HEK293 (cell line): ENCODE results near the gene CATSPER1.

ENCODE experiments used
- ZFP37 ChIP-seq: fragments of 450-650 bp; formaldehyde crosslinking; IDR thresholded peaks from 2 replicates; pipeline ENCODE4 v1.5.1; 2016; ENCODE audit warnings: missing biosample characterization, missing genetic modification characterization
- ZIC2 ChIP-seq: fragments of 450-650 bp; formaldehyde crosslinking; IDR thresholded peaks from 2 replicates; pipeline ENCODE4 v1.5.1; 2016; ENCODE audit warnings: missing biosample characterization, missing genetic modification characterization
- ZNF2 ChIP-seq: fragments of 450-650 bp; formaldehyde crosslinking; IDR thresholded peaks from 2 replicates; pipeline ENCODE4 v1.5.1; 2016; ENCODE audit warnings: missing biosample characterization, missing genetic modification characterization
- ZNF239 ChIP-seq: fragments of 450-650 bp; formaldehyde crosslinking; IDR thresholded peaks from 2 replicates; pipeline ENCODE4 v1.5.1; 2016; ENCODE audit warnings: missing biosample characterization, missing genetic modification characterization
- ZNF274 ChIP-seq, 2 experiments: fragments of 200-500 bp in 1 of 2; fragments of 450-650 bp in 1 of 2; sonication (Bioruptor generic) in 1 of 2; formaldehyde crosslinking in 1 of 2; IDR thresholded peaks; 2 replicates each; pipeline versions ENCODE4 v1.5.1 to v1.6.1; 2014 to 2016; ENCODE audit warnings: borderline replicate concordance in 1 of 2, inconsistent platforms in 1 of 2, low read length in 1 of 2, missing biosample characterization in 1 of 2, missing genetic modification characterization in 1 of 2
- ZNF335 ChIP-seq: fragments of 450-650 bp; formaldehyde crosslinking; conservative IDR thresholded peaks from 2 replicates; pipeline ENCODE4 v1.5.1; 2016; ENCODE audit warnings: missing biosample characterization, missing genetic modification characterization
- ZNF629 ChIP-seq: fragments of 450-650 bp; formaldehyde crosslinking; IDR thresholded peaks from 2 replicates; pipeline ENCODE4 v1.5.1; 2017; ENCODE audit warnings: missing biosample characterization, missing genetic modification characterization
- TF ChIP-seq, protein P1 (sequence below): fragments of 450-650 bp; formaldehyde crosslinking; IDR thresholded peaks from 2 replicates; pipeline ENCODE4 v1.5.1; 2016; ENCODE audit warnings: missing biosample characterization, missing genetic modification characterization
- TF ChIP-seq, protein P2 (sequence below): fragments of 450-650 bp; formaldehyde crosslinking; IDR thresholded peaks from 2 replicates; pipeline ENCODE4 v1.5.1; 2016; ENCODE audit warnings: missing biosample characterization, missing genetic modification characterization
- TF ChIP-seq, protein P3 (sequence below): fragments of 450-650 bp; formaldehyde crosslinking; IDR thresholded peaks from 2 replicates; pipeline ENCODE4 v1.5.1; 2016; ENCODE audit warnings: missing biosample characterization, missing genetic modification characterization

DNA sequence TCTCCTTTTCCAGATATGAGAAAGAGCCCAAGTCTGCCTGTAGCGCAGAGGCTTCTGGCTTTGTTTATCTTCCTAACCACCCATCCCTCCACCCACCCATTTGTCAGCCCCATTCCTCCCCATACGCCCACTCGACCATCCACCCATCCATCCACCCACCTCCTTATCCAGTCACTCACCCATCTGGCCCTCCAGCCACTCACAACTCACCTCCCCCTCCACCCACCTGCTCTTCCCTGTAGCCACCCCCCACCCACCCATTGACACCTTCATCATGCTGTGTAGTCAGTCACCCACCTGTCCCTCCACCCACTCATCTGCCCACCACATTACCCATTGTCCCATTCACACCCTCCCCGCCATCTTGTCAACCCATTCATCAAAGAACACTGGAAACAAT lies 9.0 kb downstream of the CATSPER1 start:
- TF ChIP-seq ZNF629 (no peak), ZNF239 (tag by site-specific recombination) (no peak), ZNF274 (IDR thresholded peaks at IDR 0.05; ENCODE audit: low read length) (no peak), ZNF274 (tag by site-specific recombination; IDR thresholded peaks at IDR 0.05; ENCODE audit: borderline replicate concordance) (no peak), ZIC2 (tag by site-specific recombination) (no peak), ZNF335 (tag by site-specific recombination) (no peak), ZFP37 (no peak), ZNF2 (tag by site-specific recombination) (no peak)
- TF ChIP-seq, protein P1, sequence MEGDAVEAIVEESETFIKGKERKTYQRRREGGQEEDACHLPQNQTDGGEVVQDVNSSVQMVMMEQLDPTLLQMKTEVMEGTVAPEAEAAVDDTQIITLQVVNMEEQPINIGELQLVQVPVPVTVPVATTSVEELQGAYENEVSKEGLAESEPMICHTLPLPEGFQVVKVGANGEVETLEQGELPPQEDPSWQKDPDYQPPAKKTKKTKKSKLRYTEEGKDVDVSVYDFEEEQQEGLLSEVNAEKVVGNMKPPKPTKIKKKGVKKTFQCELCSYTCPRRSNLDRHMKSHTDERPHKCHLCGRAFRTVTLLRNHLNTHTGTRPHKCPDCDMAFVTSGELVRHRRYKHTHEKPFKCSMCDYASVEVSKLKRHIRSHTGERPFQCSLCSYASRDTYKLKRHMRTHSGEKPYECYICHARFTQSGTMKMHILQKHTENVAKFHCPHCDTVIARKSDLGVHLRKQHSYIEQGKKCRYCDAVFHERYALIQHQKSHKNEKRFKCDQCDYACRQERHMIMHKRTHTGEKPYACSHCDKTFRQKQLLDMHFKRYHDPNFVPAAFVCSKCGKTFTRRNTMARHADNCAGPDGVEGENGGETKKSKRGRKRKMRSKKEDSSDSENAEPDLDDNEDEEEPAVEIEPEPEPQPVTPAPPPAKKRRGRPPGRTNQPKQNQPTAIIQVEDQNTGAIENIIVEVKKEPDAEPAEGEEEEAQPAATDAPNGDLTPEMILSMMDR, result no peak
- TF ChIP-seq, protein P2, sequence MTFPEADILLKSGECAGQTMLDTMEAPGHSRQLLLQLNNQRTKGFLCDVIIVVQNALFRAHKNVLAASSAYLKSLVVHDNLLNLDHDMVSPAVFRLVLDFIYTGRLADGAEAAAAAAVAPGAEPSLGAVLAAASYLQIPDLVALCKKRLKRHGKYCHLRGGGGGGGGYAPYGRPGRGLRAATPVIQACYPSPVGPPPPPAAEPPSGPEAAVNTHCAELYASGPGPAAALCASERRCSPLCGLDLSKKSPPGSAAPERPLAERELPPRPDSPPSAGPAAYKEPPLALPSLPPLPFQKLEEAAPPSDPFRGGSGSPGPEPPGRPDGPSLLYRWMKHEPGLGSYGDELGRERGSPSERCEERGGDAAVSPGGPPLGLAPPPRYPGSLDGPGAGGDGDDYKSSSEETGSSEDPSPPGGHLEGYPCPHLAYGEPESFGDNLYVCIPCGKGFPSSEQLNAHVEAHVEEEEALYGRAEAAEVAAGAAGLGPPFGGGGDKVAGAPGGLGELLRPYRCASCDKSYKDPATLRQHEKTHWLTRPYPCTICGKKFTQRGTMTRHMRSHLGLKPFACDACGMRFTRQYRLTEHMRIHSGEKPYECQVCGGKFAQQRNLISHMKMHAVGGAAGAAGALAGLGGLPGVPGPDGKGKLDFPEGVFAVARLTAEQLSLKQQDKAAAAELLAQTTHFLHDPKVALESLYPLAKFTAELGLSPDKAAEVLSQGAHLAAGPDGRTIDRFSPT (tag by site-specific recombination), result no peak
- TF ChIP-seq, protein P3, sequence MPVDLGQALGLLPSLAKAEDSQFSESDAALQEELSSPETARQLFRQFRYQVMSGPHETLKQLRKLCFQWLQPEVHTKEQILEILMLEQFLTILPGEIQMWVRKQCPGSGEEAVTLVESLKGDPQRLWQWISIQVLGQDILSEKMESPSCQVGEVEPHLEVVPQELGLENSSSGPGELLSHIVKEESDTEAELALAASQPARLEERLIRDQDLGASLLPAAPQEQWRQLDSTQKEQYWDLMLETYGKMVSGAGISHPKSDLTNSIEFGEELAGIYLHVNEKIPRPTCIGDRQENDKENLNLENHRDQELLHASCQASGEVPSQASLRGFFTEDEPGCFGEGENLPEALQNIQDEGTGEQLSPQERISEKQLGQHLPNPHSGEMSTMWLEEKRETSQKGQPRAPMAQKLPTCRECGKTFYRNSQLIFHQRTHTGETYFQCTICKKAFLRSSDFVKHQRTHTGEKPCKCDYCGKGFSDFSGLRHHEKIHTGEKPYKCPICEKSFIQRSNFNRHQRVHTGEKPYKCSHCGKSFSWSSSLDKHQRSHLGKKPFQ (tag by site-specific recombination), result no peak
